Right renal pelvis (tissue), 4 donors: ENCODE results near the gene NOX4. TPM values are rescaled to one million over a fixed set of nuclear protein-coding genes. Genes with fewer than 3 reads are reported as not detected.
A peak's percentile ranks its signal among the peaks of the same experiment; 100 is the strongest.

Experiments
- DNase-seq, 4 donors: peaks; one replicate each; pipeline ENCODE4 v3.0.0-alpha.2; 2013; ENCODE audit warnings: low read depth in 4 of 4, low spot score in 3 of 4, missing footprints in 1 of 4
- polyA plus RNA-seq, 4 donors: library from polyadenylated mRNA; unstranded; fragments of 120-200 nt; gene quantifications; one replicate each; pipeline ENCODE4 v1.2.1, GENCODE V29; 2013; ENCODE audit not compliant: insufficient read length in 4 of 4

NOX4 gene
- polyA plus RNA-seq: 10 to 100 TPM; 44.6 to 59.2 (median 52.6) TPM

GRCh38 chr11:89490981-89491690, at the start of gene NOX4:
TSS of gene NOX4 (minus strand) at chr11:89491375. CDS start at chr11:89491246, 129 bp downstream.
- DNase-seq: peak; percentile 47 to 73 (median 62)

- no peak for DNase-seq
Observed at GRCh38 chr11:89540826-89541225, 49.7 kb upstream of the NOX4 start.

- no peak for DNase-seq
Observed at GRCh38 chr11:89537936-89538335, 46.8 kb upstream of the NOX4 start.

- DNase-seq: no peak
Observed at GRCh38 chr11:89536926-89537325, 45.8 kb upstream of the NOX4 start.

- no peak for DNase-seq
Observed at GRCh38 chr11:89535221-89535620, 44.0 kb upstream of the NOX4 start.

GRCh38 chr11:89529626-89530380, 38.6 kb upstream of the NOX4 start:
- DNase-seq: no peak

- no peak for DNase-seq
Observed at GRCh38 chr11:89521792-89522191, 30.6 kb upstream of the NOX4 start.

GRCh38 chr11:89521294-89521693, 30.1 kb upstream of the NOX4 start:
- no peak for DNase-seq

- DNase-seq: no peak
Observed at GRCh38 chr11:89516496-89516895, 25.3 kb upstream of the NOX4 start.

- DNase-seq: no peak
Observed at GRCh38 chr11:89508544-89508943, 17.4 kb upstream of the NOX4 start.

- DNase-seq: no peak
Observed at GRCh38 chr11:89504270-89504669, 13.1 kb upstream of the NOX4 start.

GRCh38 chr11:89503422-89503821, 12.2 kb upstream of the NOX4 start:
- DNase-seq: no peak

GRCh38 chr11:89502301-89502700, 11.1 kb upstream of the NOX4 start:
- DNase-seq: no peak

GRCh38 chr11:89500336-89500735, 9.2 kb upstream of the NOX4 start:
- DNase-seq: no peak

- no peak for DNase-seq
Observed at GRCh38 chr11:89498845-89499448, 7.8 kb upstream of the NOX4 start.

- DNase-seq: no peak
Observed at GRCh38 chr11:89495951-89496350, 4.8 kb upstream of the NOX4 start.

GRCh38 chr11:89493431-89493830, 2.3 kb upstream of the NOX4 start:
- no peak for DNase-seq

- DNase-seq: no peak
Observed at GRCh38 chr11:89490602-89490980, 584 bp downstream of the NOX4 start.

GRCh38 chr11:89489930-89490329, 1.2 kb downstream of the NOX4 start:
- no peak for DNase-seq

- no peak for DNase-seq
Observed at GRCh38 chr11:89487016-89487415, 4.2 kb downstream of the NOX4 start.

GRCh38 chr11:89484896-89485295, 6.3 kb downstream of the NOX4 start:
- DNase-seq: no peak

- DNase-seq: no peak
Observed at GRCh38 chr11:89477175-89477574, 14.0 kb downstream of the NOX4 start.
